NCI-H345 treated with DMSO at 0.1 percent for 48 hours (cell line): ENCODE measurements around the gene DAAM1.

ENCODE experiments used
- DNase-seq: peaks from one replicate; lab custom pipeline; 2025; ENCODE audit not compliant: unreplicated experiment; lab: John Stamatoyannopoulos, UW

DAAM1 gene

DNA sequence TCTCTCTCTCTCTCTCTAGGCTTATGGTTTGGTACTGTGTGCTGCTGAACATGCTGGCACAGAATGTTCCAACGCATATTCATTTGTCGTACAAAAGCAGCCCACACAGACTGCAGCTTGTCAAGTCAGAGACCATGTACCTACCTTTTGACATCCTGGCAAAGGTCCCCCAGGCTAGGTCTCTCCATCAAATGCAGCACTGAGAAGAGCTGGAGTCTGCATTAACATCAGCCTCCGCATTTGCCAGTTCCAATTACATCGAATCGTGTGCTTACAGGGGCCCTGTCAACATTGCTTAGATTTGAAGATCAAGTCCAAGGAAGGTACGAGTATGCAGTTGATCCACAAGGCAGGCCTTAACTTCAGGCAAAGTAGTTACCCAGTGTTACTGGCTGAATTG is 228.8 kb downstream of the DAAM1 start:
- DNase-seq = no peak

DNA sequence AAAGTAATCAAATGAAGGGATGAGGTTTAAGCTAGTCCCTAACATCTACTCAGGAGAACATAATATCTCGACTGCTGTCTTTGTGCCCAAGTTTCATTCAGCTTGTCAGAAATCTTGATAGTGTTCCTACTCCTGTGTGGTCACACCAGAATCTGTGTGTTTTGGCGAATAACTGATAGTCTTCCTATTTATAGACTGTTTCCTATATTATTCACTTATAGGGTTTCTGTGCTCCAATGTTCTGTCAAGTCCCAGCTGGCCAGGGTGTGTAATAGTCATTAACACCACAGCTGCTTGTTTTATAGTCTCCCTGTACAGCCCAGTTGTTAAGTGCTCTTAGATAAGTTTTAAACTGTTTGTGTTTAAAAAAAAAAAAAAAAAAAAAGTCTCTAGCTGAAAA is 230.8 kb downstream of the DAAM1 start:
- no peak for DNase-seq
